Subcutaneous adipose tissue (tissue), 4 donors: Measurements from ENCODE around the gene DCAF17. TPM values are rescaled to one million over a fixed set of nuclear protein-coding genes. Genes with fewer than 3 reads are reported as not detected.

Source experiments
- CTCF ChIP-seq: fragments of 450-650 bp; IDR thresholded peaks from one replicate; pipeline ENCODE4 v1.5.1; 2016; ENCODE audit warnings: low read depth, mild to moderate bottlenecking, control low read depth, antibody characterized with exemption, moderate library complexity
- total RNA-seq, 4 donors: library from RNA; depleted of rRNA; stranded (reverse); fragments of >200 nt; gene quantifications; one replicate each; pipeline ENCODE4 v1.1.0, GENCODE V29; 2016

DCAF17 gene
- total RNA-seq, 4 donors from 2014 or later: 14.3 to 29.4 (median 18.3) TPM

GRCh38 chr2:171404261-171404660, 29.8 kb upstream of the DCAF17 start:
- TF ChIP-seq CTCF: no peak

- TF ChIP-seq CTCF: no peak
Measured at GRCh38 chr2:171404719-171405118, 29.3 kb upstream of the DCAF17 start.

- TF ChIP-seq CTCF: no peak
Measured at GRCh38 chr2:171405546-171405945, 28.5 kb upstream of the DCAF17 start.

GRCh38 chr2:171406044-171406443, 28.0 kb upstream of the DCAF17 start:
- no peak for TF ChIP-seq CTCF

DNA sequence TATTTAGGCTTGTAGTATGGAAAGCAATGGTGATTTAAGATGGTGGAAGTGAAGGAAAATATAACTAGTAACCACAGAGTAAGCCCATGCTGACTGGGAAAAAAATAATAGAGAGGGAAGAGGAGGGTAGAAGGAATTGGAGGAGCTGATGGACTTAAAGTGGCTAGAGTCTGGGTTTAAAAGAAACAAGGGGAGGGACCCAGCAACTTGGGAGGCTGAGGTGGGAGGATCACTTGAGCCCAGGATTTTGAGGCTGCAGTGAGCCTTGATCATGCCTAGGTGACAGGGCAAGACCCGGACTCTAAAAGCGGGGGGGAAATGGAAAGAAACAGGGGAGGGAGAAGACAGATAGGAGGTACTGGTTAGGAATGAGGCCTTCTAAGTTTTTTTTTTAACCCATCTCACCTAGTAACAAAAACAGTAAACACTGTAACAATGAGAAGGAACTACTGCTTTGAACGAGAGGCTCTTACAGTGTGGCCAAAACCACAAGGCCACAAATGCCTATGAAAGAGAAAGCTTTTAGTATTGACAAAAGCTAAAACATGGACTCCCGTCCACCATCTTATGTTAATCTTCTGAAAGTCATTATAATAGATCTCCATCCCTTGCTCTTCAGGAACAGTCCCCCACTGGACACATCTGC, 26.9 kb upstream of the DCAF17 start:
- TF ChIP-seq CTCF: no peak

- no peak for TF ChIP-seq CTCF
Measured at GRCh38 chr2:171407676-171408044, 26.4 kb upstream of the DCAF17 start.

DNA sequence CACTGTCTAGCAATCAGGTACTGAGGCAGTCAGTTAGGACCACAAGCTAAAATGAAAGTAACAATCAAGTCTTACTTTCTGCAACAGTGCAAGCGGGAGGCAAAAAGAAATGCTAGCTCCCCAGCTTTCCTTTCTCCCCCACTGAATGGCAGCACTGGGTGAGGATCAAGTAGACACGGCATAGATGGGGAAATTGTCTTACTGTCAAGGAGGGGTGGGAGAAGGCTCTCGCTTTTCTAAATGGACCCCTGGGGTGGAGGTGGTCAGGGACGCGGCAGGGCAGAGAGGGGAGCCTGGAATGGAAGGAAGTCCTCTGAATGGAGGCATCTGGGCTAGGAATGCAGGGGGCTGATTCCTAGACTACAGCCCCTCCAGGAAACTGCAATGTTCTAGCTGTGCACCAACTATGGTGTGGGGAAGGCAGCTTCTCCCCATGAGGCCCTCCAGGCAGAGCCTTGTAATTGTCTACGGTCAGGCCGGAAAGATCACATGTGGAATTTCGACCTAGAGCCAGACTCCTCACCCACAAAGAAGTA, 24.5 kb upstream of the DCAF17 start:
- TF ChIP-seq CTCF: no peak
